IMR-90 (cell line): ENCODE data around the gene ABCA7. TPM values are rescaled to one million over a fixed set of nuclear protein-coding genes. Genes with fewer than 3 reads are reported as not detected.

Source experiments
- ATAC-seq: fragments of 200-7000 bp; cut with Tn5 transposase; 2 replicates; pipeline ENCODE4 v1.9.1; 2020; ENCODE audit warnings: low read depth, mild to moderate bottlenecking, moderate library complexity
- BruUV-seq: library from RNA; stranded (reverse); fragments of 400-500 nt; replicated peaks from 2 replicates; lab custom pipeline; 2021; lab: Mats Ljungman, UMichigan
- CTCF ChIA-PET: fragments of 300-600 bp; formaldehyde crosslinking; extraction: SDS; loops from one replicate; lab custom pipeline; 2021; ENCODE audit warnings: antibody characterized with exemption; lab: Yijun Ruan, JAX
- POLR2A ChIA-PET: fragments of 300-600 bp; sonication (Branson Sonifier 250); formaldehyde crosslinking; loops from one replicate; lab custom pipeline; 2022; ENCODE audit warnings: antibody characterized with exemption; ENCODE audit not compliant: unreplicated experiment; lab: Charles Lee
- DNase-seq: peaks from one replicate; pipeline ENCODE4 v3.0.0; 2013
- H2AFZ ChIP-seq: replicated peaks from 2 replicates; pipeline ENCODE3; 2013; ENCODE audit warnings: low read length, mild to moderate bottlenecking; ENCODE audit not compliant: poor library complexity
- H2AK5ac ChIP-seq: 2 replicates; pipeline ENCODE4 v1.6.1; 2013; ENCODE audit warnings: low read depth, low read length, inconsistent platforms
- H2AK9ac ChIP-seq: replicated peaks from 2 replicates; pipeline ENCODE3; 2013; ENCODE audit warnings: mild to moderate bottlenecking, low read depth, low read length, moderate library complexity; ENCODE audit not compliant: poor library complexity
- H2BK120ac ChIP-seq: 2 replicates; pipeline ENCODE4 v1.6.1; 2013; ENCODE audit warnings: low read depth, low read length, inconsistent platforms
- H2BK15ac ChIP-seq: 3 replicates; pipeline ENCODE4 v1.6.1; 2013; ENCODE audit warnings: low read depth, low read length, inconsistent platforms
- H2BK20ac ChIP-seq: 2 replicates; pipeline ENCODE4 v1.6.1; 2013; ENCODE audit warnings: low read depth, mild to moderate bottlenecking, inconsistent platforms, low read length, moderate library complexity
- H2BK5ac ChIP-seq: 2 replicates; pipeline ENCODE4 v1.6.1; 2013; ENCODE audit warnings: mild to moderate bottlenecking, low read depth, low read length, inconsistent platforms; ENCODE audit not compliant: poor library complexity, severe bottlenecking
- H3K14ac ChIP-seq: replicated peaks from 2 replicates; pipeline ENCODE4 v1.6.1; 2013; ENCODE audit warnings: low read depth, low read length, inconsistent platforms
- H3K18ac ChIP-seq: 2 replicates; pipeline ENCODE4 v1.6.1; 2013; ENCODE audit warnings: low read depth, low read length, control low read depth
- H3K23ac ChIP-seq: 2 replicates; pipeline ENCODE4 v1.6.1; 2013; ENCODE audit warnings: low read depth, low read length, inconsistent platforms
- H3K27ac ChIP-seq: 2 replicates; pipeline ENCODE4 v1.5.1; 2013; ENCODE audit warnings: mild to moderate bottlenecking, control low read depth, low read length; ENCODE audit not compliant: insufficient read depth
- H3K27me3 ChIP-seq: 2 replicates; pipeline ENCODE4 v1.6.1; 2013; ENCODE audit warnings: low read length; ENCODE audit not compliant: control insufficient read depth, insufficient read depth
- H3K36me3 ChIP-seq: 2 replicates; pipeline ENCODE4 v1.6.1; 2013; ENCODE audit warnings: low read length, mixed read lengths; ENCODE audit not compliant: control insufficient read depth, insufficient read depth
- H3K4ac ChIP-seq: 2 replicates; pipeline ENCODE4 v1.6.1; 2013; ENCODE audit warnings: low read depth, low read length, inconsistent platforms
- H3K4me1 ChIP-seq: 2 replicates; pipeline ENCODE4 v1.6.1; 2013; ENCODE audit warnings: low read length, mixed read lengths; ENCODE audit not compliant: control insufficient read depth, insufficient read depth
- H3K4me2 ChIP-seq: 2 replicates; pipeline ENCODE4 v1.6.1; 2013; ENCODE audit warnings: low read depth, mild to moderate bottlenecking, control low read depth, low read length, moderate library complexity
- H3K4me3 ChIP-seq: 2 replicates; pipeline ENCODE4 v1.5.1; 2013; ENCODE audit warnings: low read depth, mild to moderate bottlenecking, control low read depth, low read length, moderate library complexity; ENCODE audit not compliant: insufficient read depth
- H3K56ac ChIP-seq: 2 replicates; pipeline ENCODE4 v1.6.1; 2013; ENCODE audit warnings: low read length, inconsistent platforms; ENCODE audit not compliant: insufficient read depth; ENCODE audit errors: extremely low read depth
- H3K79me1 ChIP-seq, 2 experiments: 2 replicates each; pipeline ENCODE4 v1.6.1; 2013; ENCODE audit warnings: low read length in 2 of 2, inconsistent platforms in 1 of 2, low read depth in 1 of 2
- H3K9ac ChIP-seq: 2 replicates; pipeline ENCODE4 v1.6.1; 2013; ENCODE audit warnings: low read depth, low read length, control low read depth
- H3K9me1 ChIP-seq: 2 replicates; pipeline ENCODE4 v1.6.1; 2013; ENCODE audit warnings: low read length, inconsistent platforms; ENCODE audit not compliant: insufficient read depth
- H3K9me3 ChIP-seq: 2 replicates; pipeline ENCODE4 v1.6.1; 2013; ENCODE audit warnings: low read length; ENCODE audit not compliant: control insufficient read depth, insufficient read depth
- H4K20me1 ChIP-seq: 2 replicates; pipeline ENCODE4 v1.6.1; 2013; ENCODE audit warnings: low read length, inconsistent platforms; ENCODE audit not compliant: insufficient read depth
- H4K5ac ChIP-seq: 2 replicates; pipeline ENCODE4 v1.6.1; 2013; ENCODE audit warnings: mild to moderate bottlenecking, low read depth, low read length, control low read depth
- H4K8ac ChIP-seq, 2 experiments: 2 replicates each; pipeline ENCODE4 v1.6.1; 2013; ENCODE audit warnings: low read depth in 2 of 2, low read length in 2 of 2, control low read depth in 1 of 2, inconsistent platforms in 1 of 2
- H4K91ac ChIP-seq: 2 replicates; pipeline ENCODE4 v1.6.1; 2013; ENCODE audit warnings: low read depth, low read length, inconsistent platforms; ENCODE audit not compliant: insufficient read depth
- BHLHE40 ChIP-seq: fragments of 150-350 bp; IDR thresholded peaks from 2 replicates; pipeline ENCODE4 v1.6.1; 2016; ENCODE audit warnings: mild to moderate bottlenecking, low read depth, low read length
- CEBPB ChIP-seq: IDR thresholded peaks from 2 replicates; pipeline ENCODE4 v1.6.1; 2012; ENCODE audit warnings: low read depth, low read length, improper control_type of control experiment
- CHD1 ChIP-seq: IDR thresholded peaks from 2 replicates; pipeline ENCODE4 v1.6.1; 2012; ENCODE audit warnings: low read depth, low read length, improper control_type of control experiment
- ELK1 ChIP-seq: fragments of 150-350 bp; IDR thresholded peaks from 2 replicates; pipeline ENCODE4 v1.6.1; 2016; ENCODE audit warnings: low read depth, mild to moderate bottlenecking, low read length, moderate library complexity, borderline replicate concordance
- MAFK ChIP-seq: IDR thresholded peaks from 2 replicates; pipeline ENCODE4 v1.6.1; 2012; ENCODE audit warnings: low read depth, low read length, improper control_type of control experiment
- MXI1 ChIP-seq: IDR thresholded peaks from 2 replicates; pipeline ENCODE4 v1.6.1; 2012; ENCODE audit warnings: low read depth, mild to moderate bottlenecking, low read length, moderate library complexity, borderline replicate concordance
- POLR2A ChIP-seq: IDR thresholded peaks from 2 replicates; pipeline ENCODE4 v1.6.1; 2012; ENCODE audit warnings: mild to moderate bottlenecking, low read depth, low read length
- RAD21 ChIP-seq: IDR thresholded peaks from 2 replicates; pipeline ENCODE4 v1.6.1; 2012; ENCODE audit warnings: low read length, improper control_type of control experiment
- RCOR1 ChIP-seq: IDR thresholded peaks from 2 replicates; pipeline ENCODE4 v1.6.1; 2012; ENCODE audit warnings: mild to moderate bottlenecking, low read length, improper control_type of control experiment; ENCODE audit not compliant: insufficient replicate concordance
- RFX5 ChIP-seq: IDR thresholded peaks from 2 replicates; pipeline ENCODE4 v1.8.0; 2012; ENCODE audit warnings: low read depth, mild to moderate bottlenecking, low read length, moderate library complexity
- SMC3 ChIP-seq: fragments of 150-350 bp; IDR thresholded peaks from 2 replicates; pipeline ENCODE4 v1.6.1; 2016; ENCODE audit warnings: low read depth, mild to moderate bottlenecking, antibody characterized with exemption, low read length, moderate library complexity
- USF2 ChIP-seq: fragments of 150-350 bp; IDR thresholded peaks from 2 replicates; pipeline ENCODE4 v1.6.1; 2017; ENCODE audit warnings: mild to moderate bottlenecking, antibody characterized with exemption, low read length, low read depth
- WGBS, 2 experiments: methylation state at CpG; one replicate each; pipeline versions ENCODE4 v1.1.5 to v1.1.7; 2013; ENCODE audit warnings: missing lambda C conversion rate in 2 of 2; ENCODE audit not compliant: insufficient read length in 1 of 2; ENCODE audit errors: extremely low coverage in 2 of 2; 5-methylcytosine and 5-hydroxymethylcytosine counted together
- dilution Hi-C: fragments of 300-500 bp; cut with HindIII; formaldehyde crosslinking; loops from one replicate; pipeline ENCODE4 v1.14.3; 2018; ENCODE audit warnings: low sequenced_read_pairs; ENCODE audit not compliant: unreplicated experiment
- in situ Hi-C: fragments of 300-500 bp; cut with MboI; formaldehyde crosslinking; loops from 3 replicates; pipeline ENCODE4 v1.14.3; 2019; ENCODE audit warnings: low sequenced_read_pairs, inconsistent platforms, mixed read lengths
- intact Hi-C: fragments of 100-400 bp; cut with micrococcal nuclease; formaldehyde crosslinking; loops from 2 replicates; pipeline ENCODE4 v1.10.0; 2022
- polyA plus RNA-seq, 3 experiments: library from polyadenylated mRNA; depleted of rRNA; stranded (reverse); fragments of >200 nt; gene quantifications; 2 replicates each; pipeline ENCODE4 v1.2.3, GENCODE V29; 2012; ENCODE audit warnings: low replicate concordance in 1 of 3
- total RNA-seq: library from RNA; depleted of rRNA; stranded (reverse); fragments of >200 nt; gene quantifications from 2 replicates; pipeline ENCODE4 v1.2.3, GENCODE V29; 2012
- TF ChIP-seq, protein P1 (sequence below): conservative IDR thresholded peaks from 2 replicates; pipeline ENCODE4 v1.5.1; 2012; ENCODE audit warnings: mild to moderate bottlenecking, low read depth, low read length, improper control_type of control experiment

The ABCA7 gene
- total and polyA plus RNA-seq, 2 of the 4 experiments (the other 2 are of a cell fraction), result 0.36 to 3.3 TPM

DNA sequence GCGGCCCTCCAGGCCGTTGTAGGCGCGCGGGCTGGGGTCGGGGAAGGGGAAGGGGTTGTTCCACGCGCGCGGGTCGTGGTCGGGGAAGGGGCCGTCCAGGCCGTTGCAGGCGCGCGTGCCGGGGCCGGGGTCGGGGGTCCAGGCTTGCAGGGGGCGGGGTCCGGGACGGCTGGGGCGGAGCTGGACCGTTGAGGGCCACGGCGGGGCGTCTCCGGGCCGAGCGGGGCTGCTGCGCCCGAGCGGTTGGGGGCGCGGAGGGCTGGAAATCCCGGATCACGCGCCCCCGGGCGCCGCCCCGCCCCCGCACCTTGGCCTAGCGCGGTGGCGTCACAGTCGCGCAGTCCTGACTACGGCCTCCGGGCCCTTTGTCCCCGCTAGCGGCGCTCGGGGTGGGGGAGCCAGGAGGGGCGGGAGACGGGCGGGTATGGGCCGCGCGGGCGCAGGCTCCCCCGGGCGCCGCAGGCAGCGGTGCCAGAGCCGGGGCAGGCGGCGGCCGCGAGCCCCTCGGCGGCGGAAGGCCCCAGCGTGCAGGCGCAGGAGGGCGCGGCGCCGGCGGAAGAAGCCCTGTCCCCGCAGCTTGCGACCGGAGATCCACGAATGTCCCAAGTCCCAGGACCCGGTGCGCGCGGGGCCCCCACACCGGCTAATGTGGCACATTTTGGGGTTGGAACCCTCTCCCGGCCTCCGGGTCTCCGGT lies 64.6 kb downstream of the ABCA7 start:
- Histone ChIP-seq H3K79me1 (peaks cover 0 to 25% of the 10 kb centered on the region in 2 experiments; a peak in 2 of 4 replicates), H3K4me1 (peaks cover 10% of the 10 kb centered on the region), H3K18ac (no peak overlapping the region; the same call in 1 of the 2 replicates), H3K9me1 (0 out of 2 replicates have a peak, but pooled peaks cover 2% of the 10 kb centered on the region), H4K8ac (peak overlapping the region in 1 of 2 experiments; percentile 32; a peak in 1 of 4 replicates), H3K4me3 (peak overlapping the region; percentile 85), H3K4ac (peak overlapping the region; percentile 94), H4K20me1 (peaks cover 49% of the 10 kb centered on the region), H2BK15ac (no peak overlapping the region), H3K23ac (peak overlapping the region; percentile 95; the same call in 1 of the 2 replicates), H2BK20ac (no peak overlapping the region), H3K27me3 (no peaks in the 10 kb centered on the region), H2BK120ac (peak overlapping the region; percentile 70; the same call in 1 of the 2 replicates), H2AFZ (peak overlapping the region; percentile 70), H3K56ac (peak overlapping the region; percentile 62; the same call in 1 of the 2 replicates), H4K5ac (no peak overlapping the region), H2AK5ac (peak overlapping the region; percentile 91; the same call in 1 of the 2 replicates), H4K91ac (peak overlapping the region; percentile 35), H3K9me3 (peaks cover 3% of the 10 kb centered on the region), H3K14ac (peak overlapping the region; percentile 95), H3K9ac (peak overlapping the region; percentile 96), H3K4me2 (peak overlapping the region; percentile 89), H3K36me3 (peaks cover 38% of the 10 kb centered on the region; the same call in 1 of the 2 replicates), H3K27ac (peak overlapping the region; percentile 84), H2AK9ac (peak overlapping the region; percentile 98), H2BK5ac (peak overlapping the region; percentile 93)
- in situ Hi-C loops (loop anchor here (5.0 kb wide), 1 partner anchor 98 kb away; no protein-coding TSS in a partner anchor), intact Hi-C loops (loop anchor here (5.0 kb wide), 1 partner anchor 77 kb away; the partner anchor contains the start of gene CNN2), dilution Hi-C loops (no loop called here)
- DNase-seq (peak; percentile 69), ATAC-seq (peak; percentile 45)
- 0% methylated on average over 39 of the region's 93 CpGs; no CpG with 5 or more reads in 1 of the 2 experiments for WGBS, 2 experiments
- CTCF ChIA-PET, result interaction anchor here (1.5 kb wide), 1 partner anchor 9 kb away, joined by 6 read pairs; no protein-coding TSS in a partner anchor
- POLR2A ChIA-PET, result interaction anchor here (0.6 to 0.7 kb wide), 2 partner anchors 96 to 164 kb away, joined by 3 to 4 read pairs; partner anchors contain the start of gene CIRBP
- no TSS peak for BruUV-seq
- TF ChIP-seq CHD1, result no peak
- TF ChIP-seq CEBPB, result no peak
- TF ChIP-seq RCOR1, result no peak
- TF ChIP-seq, protein P1, sequence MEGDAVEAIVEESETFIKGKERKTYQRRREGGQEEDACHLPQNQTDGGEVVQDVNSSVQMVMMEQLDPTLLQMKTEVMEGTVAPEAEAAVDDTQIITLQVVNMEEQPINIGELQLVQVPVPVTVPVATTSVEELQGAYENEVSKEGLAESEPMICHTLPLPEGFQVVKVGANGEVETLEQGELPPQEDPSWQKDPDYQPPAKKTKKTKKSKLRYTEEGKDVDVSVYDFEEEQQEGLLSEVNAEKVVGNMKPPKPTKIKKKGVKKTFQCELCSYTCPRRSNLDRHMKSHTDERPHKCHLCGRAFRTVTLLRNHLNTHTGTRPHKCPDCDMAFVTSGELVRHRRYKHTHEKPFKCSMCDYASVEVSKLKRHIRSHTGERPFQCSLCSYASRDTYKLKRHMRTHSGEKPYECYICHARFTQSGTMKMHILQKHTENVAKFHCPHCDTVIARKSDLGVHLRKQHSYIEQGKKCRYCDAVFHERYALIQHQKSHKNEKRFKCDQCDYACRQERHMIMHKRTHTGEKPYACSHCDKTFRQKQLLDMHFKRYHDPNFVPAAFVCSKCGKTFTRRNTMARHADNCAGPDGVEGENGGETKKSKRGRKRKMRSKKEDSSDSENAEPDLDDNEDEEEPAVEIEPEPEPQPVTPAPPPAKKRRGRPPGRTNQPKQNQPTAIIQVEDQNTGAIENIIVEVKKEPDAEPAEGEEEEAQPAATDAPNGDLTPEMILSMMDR, result 0 out of 2 replicates have a peak, but pooled peaks have one; percentile 5
- TF ChIP-seq BHLHE40, result peak; percentile 34; the same call in 1 of the 2 replicates
- TF ChIP-seq POLR2A, result peak; percentile 40; the same call in 1 of the 2 replicates
- no peak for TF ChIP-seq ELK1
- TF ChIP-seq USF2, result peak; percentile 37
- no peak for TF ChIP-seq MXI1
- no peak for TF ChIP-seq RAD21
- no peak for TF ChIP-seq MAFK
- TF ChIP-seq RFX5, result no peak
- TF ChIP-seq SMC3, result no peak
